GM20000 (cell line): ENCODE data around the gene AHR.
"Not testable (repeated sequence)": the region's sequence is repeated elsewhere in the genome, so short reads cannot be mapped to it uniquely, and the experiment has no call there.

Experiments
- DNase-seq: peaks from one replicate; pipeline ENCODE4 v3.0.0; 2012; ENCODE audit warnings: low spot score
- TF ChIP-seq, protein P1 (sequence below): IDR thresholded peaks from 2 replicates; pipeline ENCODE4 v1.5.1; 2012; ENCODE audit warnings: mild to moderate bottlenecking, control low read depth; ENCODE audit errors: extremely low read depth, missing control alignments

AHR gene

DNA sequence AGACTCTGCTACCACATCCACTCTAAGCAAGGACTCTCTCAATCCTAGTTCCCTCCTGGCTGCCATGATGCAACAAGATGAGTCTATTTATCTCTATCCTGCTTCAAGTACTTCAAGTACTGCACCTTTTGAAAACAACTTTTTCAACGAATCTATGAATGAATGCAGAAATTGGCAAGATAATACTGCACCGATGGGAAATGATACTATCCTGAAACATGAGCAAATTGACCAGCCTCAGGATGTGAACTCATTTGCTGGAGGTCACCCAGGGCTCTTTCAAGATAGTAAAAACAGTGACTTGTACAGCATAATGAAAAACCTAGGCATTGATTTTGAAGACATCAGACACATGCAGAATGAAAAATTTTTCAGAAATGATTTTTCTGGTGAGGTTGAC, 40.7 kb downstream of the AHR start:
- no peak for DNase-seq
- TF ChIP-seq, protein P1, sequence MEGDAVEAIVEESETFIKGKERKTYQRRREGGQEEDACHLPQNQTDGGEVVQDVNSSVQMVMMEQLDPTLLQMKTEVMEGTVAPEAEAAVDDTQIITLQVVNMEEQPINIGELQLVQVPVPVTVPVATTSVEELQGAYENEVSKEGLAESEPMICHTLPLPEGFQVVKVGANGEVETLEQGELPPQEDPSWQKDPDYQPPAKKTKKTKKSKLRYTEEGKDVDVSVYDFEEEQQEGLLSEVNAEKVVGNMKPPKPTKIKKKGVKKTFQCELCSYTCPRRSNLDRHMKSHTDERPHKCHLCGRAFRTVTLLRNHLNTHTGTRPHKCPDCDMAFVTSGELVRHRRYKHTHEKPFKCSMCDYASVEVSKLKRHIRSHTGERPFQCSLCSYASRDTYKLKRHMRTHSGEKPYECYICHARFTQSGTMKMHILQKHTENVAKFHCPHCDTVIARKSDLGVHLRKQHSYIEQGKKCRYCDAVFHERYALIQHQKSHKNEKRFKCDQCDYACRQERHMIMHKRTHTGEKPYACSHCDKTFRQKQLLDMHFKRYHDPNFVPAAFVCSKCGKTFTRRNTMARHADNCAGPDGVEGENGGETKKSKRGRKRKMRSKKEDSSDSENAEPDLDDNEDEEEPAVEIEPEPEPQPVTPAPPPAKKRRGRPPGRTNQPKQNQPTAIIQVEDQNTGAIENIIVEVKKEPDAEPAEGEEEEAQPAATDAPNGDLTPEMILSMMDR, result no peak

DNA sequence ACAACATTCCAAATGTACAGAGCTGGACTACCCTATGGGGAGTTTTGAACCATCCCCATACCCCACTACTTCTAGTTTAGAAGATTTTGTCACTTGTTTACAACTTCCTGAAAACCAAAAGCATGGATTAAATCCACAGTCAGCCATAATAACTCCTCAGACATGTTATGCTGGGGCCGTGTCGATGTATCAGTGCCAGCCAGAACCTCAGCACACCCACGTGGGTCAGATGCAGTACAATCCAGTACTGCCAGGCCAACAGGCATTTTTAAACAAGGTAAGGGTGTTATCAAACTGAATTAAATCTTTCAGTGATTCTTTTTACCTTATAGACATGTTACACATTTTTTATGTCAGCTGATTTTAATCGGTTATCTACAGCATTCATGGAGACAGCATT, 41.5 kb downstream of the AHR start:
- TF ChIP-seq, protein P1, result no peak

DNA sequence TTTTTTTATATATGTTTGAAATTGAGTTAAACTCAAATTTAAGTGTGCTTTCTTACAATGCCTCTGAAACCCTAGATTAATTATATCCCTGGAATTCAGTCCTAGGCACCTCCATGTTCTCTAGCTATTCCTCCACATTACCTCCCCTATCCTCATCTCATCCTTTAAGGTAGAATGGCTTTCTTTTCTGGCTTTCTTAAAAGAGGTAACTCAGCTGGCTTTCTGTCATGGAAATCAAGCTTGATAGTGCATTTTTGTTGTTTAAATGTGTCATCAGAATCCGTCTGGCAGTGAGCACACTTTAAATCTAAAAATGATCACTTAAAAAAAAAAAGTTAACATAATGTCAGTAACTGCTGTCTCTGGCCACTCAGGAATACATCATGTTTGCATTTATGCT, 42.2 kb downstream of the AHR start:
- no peak for DNase-seq
- TF ChIP-seq, protein P1, result no peak

More for the DNA sequence above, 41.5 kb downstream of the AHR start:
- DNase-seq, result no peak

DNA sequence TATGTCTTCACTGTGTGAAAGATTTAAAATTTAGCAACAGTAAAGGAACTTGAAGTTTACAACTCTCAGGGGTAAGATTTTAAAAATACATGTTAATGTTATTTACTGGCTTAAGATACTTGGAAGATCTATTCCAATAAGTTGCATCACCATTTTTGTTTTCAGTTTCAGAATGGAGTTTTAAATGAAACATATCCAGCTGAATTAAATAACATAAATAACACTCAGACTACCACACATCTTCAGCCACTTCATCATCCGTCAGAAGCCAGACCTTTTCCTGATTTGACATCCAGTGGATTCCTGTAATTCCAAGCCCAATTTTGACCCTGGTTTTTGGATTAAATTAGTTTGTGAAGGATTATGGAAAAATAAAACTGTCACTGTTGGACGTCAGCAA, 44.3 kb downstream of the AHR start:
- TF ChIP-seq, protein P1, result no peak
- no peak for DNase-seq

DNA sequence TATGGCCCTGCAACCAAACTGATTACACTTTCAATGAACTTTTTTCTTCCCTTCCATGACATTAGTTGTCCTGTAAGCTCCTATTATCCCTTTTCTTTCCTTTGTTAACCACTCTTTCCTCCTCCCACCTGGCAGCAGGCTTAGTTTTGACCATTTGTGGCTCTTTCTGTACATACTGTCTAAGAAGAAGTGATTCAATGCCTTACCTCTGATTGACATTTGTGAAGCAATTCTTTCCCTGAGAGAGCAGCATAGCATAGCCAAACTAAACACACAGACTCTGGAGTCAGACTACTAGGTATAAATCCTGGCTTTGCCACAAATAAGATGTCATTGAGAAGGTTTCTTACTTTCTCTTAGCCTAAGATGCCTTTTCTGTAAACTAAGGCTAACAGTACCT, 48.9 kb downstream of the AHR start:
- TF ChIP-seq, protein P1, result no peak
- DNase-seq, result no peak

DNA sequence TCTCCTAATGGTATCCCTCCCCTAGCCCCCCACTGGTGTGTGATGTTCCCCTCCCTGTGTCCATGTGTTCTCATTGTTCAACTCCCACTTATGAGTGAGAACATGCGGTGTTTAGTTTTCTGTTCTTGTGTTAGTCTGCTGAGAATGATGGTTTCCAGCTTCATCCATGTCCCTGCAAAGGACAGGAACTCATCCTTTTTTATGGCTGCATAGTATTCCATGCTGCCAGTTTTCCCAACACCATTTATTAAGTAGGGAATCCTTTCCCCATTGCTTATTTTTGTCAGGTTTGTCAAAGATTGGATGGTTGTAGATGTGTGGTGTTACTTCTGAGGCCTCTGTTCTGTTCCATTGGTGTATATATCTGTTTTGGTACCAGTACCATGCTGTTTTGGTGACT, 50.5 kb downstream of the AHR start:
- DNase-seq, result not testable (repeated sequence)

DNA sequence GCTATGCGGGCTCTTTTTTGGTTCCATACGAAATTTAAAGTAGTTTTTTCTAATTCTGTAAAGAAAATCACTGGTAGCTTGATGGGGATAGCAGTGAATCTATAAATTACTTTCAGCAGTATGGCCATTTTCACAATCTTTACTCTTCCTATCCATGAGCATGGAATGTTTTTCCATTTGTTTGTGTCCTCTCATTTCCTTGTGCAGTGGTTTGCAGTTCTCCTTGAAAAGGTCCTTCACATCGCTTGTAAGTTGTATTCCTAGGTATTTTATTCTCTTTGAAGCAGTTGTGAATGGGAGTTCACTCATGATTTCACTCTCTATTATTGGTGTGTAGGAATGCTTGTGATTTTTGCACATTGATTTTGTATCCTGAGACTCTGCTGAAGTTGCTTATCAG, 51.9 kb downstream of the AHR start:
- not testable (repeated sequence) for DNase-seq

DNA sequence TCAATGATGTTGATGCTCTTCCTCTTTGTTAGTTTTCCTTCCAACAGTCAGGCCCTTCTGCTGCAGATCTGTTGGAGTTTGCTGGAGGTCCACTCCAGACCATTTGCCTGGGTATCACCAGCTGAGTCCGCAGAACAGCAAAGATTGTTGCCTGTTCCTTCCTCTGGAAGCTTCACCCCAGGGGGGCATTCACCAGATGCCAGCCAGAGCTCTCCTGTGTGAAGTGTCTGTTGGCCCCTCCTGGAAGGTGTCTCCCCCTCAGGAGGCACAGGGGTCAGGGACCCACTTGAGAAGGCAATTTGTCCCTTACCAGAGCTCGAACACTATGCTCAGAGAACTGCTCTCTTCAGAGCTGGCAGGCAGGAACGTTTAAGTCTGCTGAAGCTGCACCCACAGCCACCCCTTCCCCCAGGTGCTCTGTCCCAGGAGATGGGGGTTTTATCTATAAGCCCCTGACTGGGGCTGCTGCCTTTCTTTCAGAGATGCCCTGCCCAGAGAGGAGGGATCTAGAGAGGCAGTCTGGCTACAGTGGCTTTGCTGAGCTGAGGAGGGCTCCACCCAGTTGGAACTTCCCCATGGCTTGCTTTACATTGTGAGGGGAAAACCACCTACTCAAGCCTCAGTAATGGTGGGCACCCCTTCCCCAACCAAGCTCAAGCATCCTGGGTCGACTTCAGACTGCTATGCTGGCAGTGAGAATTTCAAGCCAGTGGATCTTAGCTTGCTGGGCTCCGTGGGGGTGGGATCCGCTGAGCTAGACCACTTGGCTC, 55.4 kb downstream of the AHR start:
- DNase-seq, result not testable (repeated sequence)

DNA sequence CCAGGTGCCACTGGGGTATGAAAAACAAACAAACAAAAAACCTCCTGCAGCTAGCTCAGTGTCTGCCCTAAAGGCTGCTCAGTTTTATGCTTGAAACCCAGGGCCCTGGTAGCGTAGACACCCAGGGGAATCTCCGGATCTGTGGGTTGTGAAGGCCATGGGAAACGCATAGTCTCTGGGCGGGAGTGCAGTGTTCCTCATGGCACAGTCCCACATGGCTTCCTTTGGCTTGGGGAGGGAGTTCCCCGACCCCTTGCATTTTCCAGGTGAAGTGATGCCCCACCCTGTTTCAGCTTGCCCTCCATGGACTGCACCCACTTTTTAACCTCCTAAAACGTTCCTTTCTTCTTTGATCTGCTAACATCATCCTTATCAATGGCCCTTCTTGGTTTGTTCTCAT, 56.0 kb downstream of the AHR start:
- DNase-seq, result no peak
- TF ChIP-seq, protein P1, result no peak
